ENCODE data around the gene CYP4F11.
"Not testable (repeated sequence)": the region's sequence is repeated elsewhere in the genome, so short reads cannot be mapped to it uniquely, and the experiment has no call there.

DNA sequence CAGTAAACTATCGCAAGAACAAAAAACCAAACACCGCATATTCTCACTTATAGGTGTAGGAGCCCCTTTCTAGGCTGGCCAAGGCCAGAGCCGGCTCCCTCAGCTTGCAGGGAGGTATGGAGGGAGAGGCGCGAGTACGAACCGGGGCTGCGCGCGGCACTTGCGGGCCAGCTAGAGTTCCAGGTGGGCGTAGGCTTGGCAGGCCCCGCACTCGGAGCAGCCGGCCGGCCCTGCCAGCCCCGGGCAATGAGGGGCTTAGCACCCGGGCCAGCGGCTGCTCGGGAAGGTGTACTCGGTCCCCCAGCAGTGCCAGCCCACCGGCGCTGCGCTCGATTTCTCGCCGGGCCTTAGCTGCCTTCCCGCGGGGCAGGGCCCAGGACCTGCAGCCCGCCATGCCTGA, 34.8 kb downstream of the CYP4F11 start:
- not testable (repeated sequence) for TF ChIP-seq ELF4 (IDR thresholded peaks at IDR 0.05); FOXM1 (IDR thresholded peaks at IDR 0.05; ENCODE audit: borderline replicate concordance); L3MBTL2 (conservative IDR thresholded peaks at IDR 0.05); SUZ12 (IDR thresholded peaks at IDR 0.05); TARDBP (IDR thresholded peaks at IDR 0.05); FOXK2 (IDR thresholded peaks at IDR 0.05)

Measured in HEK293T (cell line).